ENCODE data around the gene TSPO2. TPM values are rescaled to one million over a fixed set of nuclear protein-coding genes. Genes with fewer than 3 reads are reported as not detected.

Gene TSPO2
- total and polyA plus RNA-seq, 2 of the 4 experiments (the other 2 are of a cell fraction), result not detected

- Histone ChIP-seq H2AK5ac (ENCODE audit: low read depth, low read length) (no peak overlapping the region), H3K9me3 (ENCODE audit: control insufficient read depth, insufficient read depth, low read length) (no peaks in the 10 kb centered on the region), H3K79me1 (ENCODE audit: low read depth in 1 of 2, low read length in 2 of 2) (no peaks in the 10 kb centered on the region), H4K91ac (ENCODE audit: insufficient read depth, low read depth, low read length) (no peak overlapping the region), H3K56ac (ENCODE audit: extremely low read depth, insufficient read depth, low read length) (no peak overlapping the region), H2BK5ac (ENCODE audit: low read depth, low read length, poor library complexity, severe bottlenecking) (no peak overlapping the region), H2BK20ac (ENCODE audit: low read depth, low read length) (no peak overlapping the region), H3K4me1 (ENCODE audit: control insufficient read depth, insufficient read depth, low read length) (peaks cover 4% of the 10 kb centered on the region; the same call in 1 of the 2 replicates), H3K23ac (ENCODE audit: low read depth, low read length) (no peak overlapping the region), H4K20me1 (ENCODE audit: insufficient read depth, low read length) (no peaks in the 10 kb centered on the region), H4K5ac (ENCODE audit: low read depth, low read length) (no peak overlapping the region), H2BK15ac (ENCODE audit: low read depth, low read length) (no peak overlapping the region), H3K36me3 (ENCODE audit: control insufficient read depth, insufficient read depth, low read length) (no peaks in the 10 kb centered on the region), H3K27ac (ENCODE audit: insufficient read depth, low read length) (no peak overlapping the region), H4K8ac (ENCODE audit: low read depth in 2 of 2, low read length in 2 of 2) (no peak overlapping the region), H3K18ac (ENCODE audit: low read depth, low read length) (no peak overlapping the region), H3K9me1 (ENCODE audit: insufficient read depth, low read length) (no peaks in the 10 kb centered on the region), H3K27me3 (ENCODE audit: control insufficient read depth, insufficient read depth, low read length) (peaks cover 2% of the 10 kb centered on the region; the same call in 1 of the 2 replicates), H3K4me2 (ENCODE audit: low read depth, low read length) (no peak overlapping the region), H3K4me3 (ENCODE audit: insufficient read depth, low read depth, low read length) (no peak overlapping the region), H3K14ac (replicated peaks; ENCODE audit: low read depth, low read length) (no peak overlapping the region), H2AFZ (replicated peaks; ENCODE audit: low read length, poor library complexity) (no peak overlapping the region), H2AK9ac (replicated peaks; ENCODE audit: low read depth, low read length, poor library complexity) (no peak overlapping the region), H3K9ac (ENCODE audit: low read depth, low read length) (no peak overlapping the region), H2BK120ac (ENCODE audit: low read depth, low read length) (no peak overlapping the region), H3K4ac (ENCODE audit: low read depth, low read length) (no peak overlapping the region)
- dilution Hi-C loops (cut with HindIII; ENCODE audit: low sequenced_read_pairs, unreplicated experiment) (no loop called here), intact Hi-C loops (cut with micrococcal nuclease) (loop anchor here (10.0 kb wide), 1 partner anchor 1681 kb away; no protein-coding TSS in a partner anchor), in situ Hi-C loops (cut with MboI; ENCODE audit: low sequenced_read_pairs) (loop anchor here (10.0 to 25.0 kb wide), 3 partner anchors 471 to 1664 kb away; no protein-coding TSS in a partner anchor)
- no CpG with 5 or more reads among the region's 3 CpGs for WGBS, 2 experiments (ENCODE audit: extremely low coverage in 2 of 2, insufficient read length in 1 of 2)
- BruUV-seq (replicated peaks), result no TSS peak
- ChIA-PET CTCF (interaction anchor here (2.4 kb wide), 1 partner anchor 28 kb away, joined by 10 read pairs; no protein-coding TSS in a partner anchor), POLR2A (ENCODE audit: unreplicated experiment) (no interaction called here)
- ATAC-seq (ENCODE audit: low read depth) (no peak), DNase-seq (no peak)
- no peak for TF ChIP-seq RCOR1 (IDR thresholded peaks at IDR 0.05; ENCODE audit: insufficient replicate concordance, low read length)
- no peak for TF ChIP-seq CEBPB (IDR thresholded peaks at IDR 0.05; ENCODE audit: low read depth, low read length)
- no peak for TF ChIP-seq CTCF (conservative IDR thresholded peaks at IDR 0.05; ENCODE audit: low read depth, low read length)
- no peak for TF ChIP-seq NFE2L2 (IDR thresholded peaks at IDR 0.05; ENCODE audit: low read depth, low read length)
- TF ChIP-seq USF2 (IDR thresholded peaks at IDR 0.05; ENCODE audit: low read depth, low read length), result no peak
- TF ChIP-seq SMC3 (IDR thresholded peaks at IDR 0.05; ENCODE audit: low read depth, low read length), result no peak
- no peak for TF ChIP-seq POLR2A (IDR thresholded peaks at IDR 0.05; ENCODE audit: low read depth, low read length)
Observed at GRCh38 chr6:41025966-41026530, 16.2 kb upstream of the TSPO2 start.
